ENCODE results near the gene WNT1.

DNA sequence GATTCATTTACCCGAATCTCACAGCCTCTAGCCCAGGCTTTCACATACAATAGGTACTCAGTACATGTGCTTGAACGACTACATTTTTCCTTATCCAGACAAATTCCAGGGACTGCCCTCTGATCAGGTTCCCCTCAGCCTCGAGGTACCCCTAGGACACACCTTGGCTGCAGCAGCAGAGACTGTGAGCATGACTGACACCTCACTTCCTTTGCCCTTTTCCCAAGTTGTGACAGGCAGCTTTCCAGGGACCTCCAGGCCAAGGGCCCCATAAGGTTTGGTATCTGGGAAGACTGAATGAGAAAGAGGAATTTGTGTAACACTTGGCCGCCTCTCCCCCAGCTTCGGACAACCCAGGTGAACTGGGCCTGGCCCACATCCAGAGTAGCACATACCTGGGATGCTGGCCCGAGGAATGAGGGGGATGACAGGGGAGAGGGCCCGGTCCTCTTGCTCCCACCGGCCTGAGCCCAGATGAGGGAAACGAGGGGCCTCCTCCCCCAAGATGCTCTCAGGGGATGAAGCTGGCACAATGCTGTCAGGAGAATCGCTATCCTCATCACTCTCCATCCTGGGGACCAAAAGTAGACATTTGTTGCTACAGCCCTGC is 50.6 kb downstream of the WNT1 start:
- TF ChIP-seq CTCF (IDR thresholded peaks at IDR 0.05) (no peak), POLR2A (IDR thresholded peaks at IDR 0.05) (no peak)

All from transverse colon (tissue), 3 donors.